HepG2 (cell line): ENCODE measurements around the gene ST3GAL5. TPM values are rescaled to one million over a fixed set of nuclear protein-coding genes. Genes with fewer than 3 reads are reported as not detected.

Experiments
- ATAC-seq: fragments of 200-7000 bp; cut with Tn5 transposase; 3 replicates; pipeline ENCODE4 v1.9.1; 2020; ENCODE audit warnings: mild to moderate bottlenecking, moderate library complexity
- BruUV-seq: library from RNA; stranded (reverse); fragments of 400-500 nt; replicated peaks from 2 replicates; lab custom pipeline; 2021; lab: Mats Ljungman, UMichigan
- CTCF ChIA-PET: fragments of 300-600 bp; formaldehyde crosslinking; extraction: SDS; loops from one replicate; lab custom pipeline; 2021; ENCODE audit warnings: low total read pairs, inconsistent platforms, low intra/inter-chr PET ratio; lab: Yijun Ruan, JAX
- POLR2A ChIA-PET: fragments of 350-600 bp; sonication (Branson Sonifier 250); formaldehyde crosslinking; loops from one replicate; lab custom pipeline; 2020; ENCODE audit warnings: antibody characterized with exemption, inconsistent platforms; lab: Yijun Ruan, JAX
- DNase-seq: peaks from one replicate; pipeline ENCODE4 v3.0.0-alpha.2; 2015; ENCODE audit warnings: low spot score
- FAIRE-seq: peaks from 3 replicates; lab custom pipeline; 2011; peaks lifted over from hg19 to GRCh38; lab: Jason Lieb, UNC
- H2AFZ ChIP-seq: one replicate; pipeline ENCODE4 v1.6.1; 2011; ENCODE audit warnings: low read length, inconsistent platforms
- H3K27ac ChIP-seq: fragments of 300-600 bp; 3 replicates; pipeline ENCODE4 v1.8.0; 2011; ENCODE audit warnings: mixed run types, mild to moderate bottlenecking, mixed read lengths, low read length, inconsistent platforms; ENCODE audit not compliant: insufficient read depth; ENCODE audit errors: extremely low read length
- H3K27me3 ChIP-seq, 2 experiments: fragments of 200-600 bp in 1 of 2; 2 replicates in 1 of 2; 3 replicates in 1 of 2; pipeline versions ENCODE4 v1.6.0 to v1.8.0; 2011; ENCODE audit warnings: low read length in 2 of 2, mild to moderate bottlenecking in 2 of 2, moderate library complexity in 2 of 2, inconsistent platforms in 1 of 2; ENCODE audit not compliant: insufficient read depth in 2 of 2, control insufficient read depth in 1 of 2
- H3K36me3 ChIP-seq, 2 experiments: fragments of 200-600 bp in 1 of 2; replicated peaks in 1 of 2; 2 replicates in 1 of 2; 3 replicates in 1 of 2; pipeline versions ENCODE4 v1.5.1 to v1.8.0; 2011; ENCODE audit warnings: low read length in 2 of 2, inconsistent platforms in 1 of 2; ENCODE audit not compliant: insufficient read depth in 2 of 2, control insufficient read depth in 1 of 2
- H3K4me1 ChIP-seq: 2 replicates; pipeline ENCODE4 v1.5.1; 2012; ENCODE audit warnings: low read length, inconsistent platforms; ENCODE audit not compliant: insufficient read depth
- H3K4me2 ChIP-seq: 2 replicates; pipeline ENCODE4 v1.6.0; 2011; ENCODE audit warnings: low read depth, low read length, inconsistent platforms
- H3K4me3 ChIP-seq, 3 experiments: fragments of 200-600 bp in 1 of 3; sonication (generic), shearing (Covaris generic) in 1 of 3; replicated peaks in 1 of 3; 2 replicates each; pipeline ENCODE4 v1.5.1; 2011 to 2016; ENCODE audit warnings: low read length in 3 of 3, inconsistent platforms in 2 of 3, low read depth in 2 of 3, mild to moderate bottlenecking in 2 of 3, control low read depth in 1 of 3, mixed read lengths in 1 of 3; ENCODE audit not compliant: insufficient read depth in 1 of 3
- H3K79me2 ChIP-seq: one replicate; pipeline ENCODE4 v1.6.1; 2011; ENCODE audit warnings: low read length, inconsistent platforms; ENCODE audit not compliant: insufficient read depth
- H3K9ac ChIP-seq: 2 replicates; pipeline ENCODE4 v1.6.0; 2011; ENCODE audit warnings: mild to moderate bottlenecking, low read depth, low read length, inconsistent platforms; ENCODE audit not compliant: insufficient read depth
- H3K9me3 ChIP-seq: 2 replicates; pipeline ENCODE4 v1.5.1; 2012; ENCODE audit warnings: mild to moderate bottlenecking, low read length
- H4K20me1 ChIP-seq: 2 replicates; pipeline ENCODE4 v1.6.0; 2011; ENCODE audit warnings: inconsistent platforms, mild to moderate bottlenecking, low read length, moderate library complexity; ENCODE audit not compliant: insufficient read depth
- FLYWCH1 ChIP-seq: sonication (generic); formaldehyde crosslinking; IDR thresholded peaks from 2 replicates; pipeline ENCODE4 v1.8.1; 2023; ENCODE audit warnings: mild to moderate bottlenecking, missing genetic modification reagents
- KLF6 ChIP-seq: IDR thresholded peaks from 2 replicates; pipeline ENCODE4 v1.8.0; 2016; ENCODE audit warnings: missing biosample characterization, missing genetic modification reagents
- NR1H2 ChIP-seq: sonication (generic); formaldehyde crosslinking; IDR thresholded peaks from 2 replicates; pipeline ENCODE4 v1.8.1; 2022; ENCODE audit warnings: low read depth, missing genetic modification reagents, borderline replicate concordance
- POGK ChIP-seq: sonication (generic); formaldehyde crosslinking; conservative IDR thresholded peaks from 2 replicates; pipeline ENCODE4 v1.8.0; 2022; ENCODE audit warnings: mild to moderate bottlenecking, moderate library complexity, missing genetic modification reagents
- RFX1 ChIP-seq: fragments of 450-650 bp; IDR thresholded peaks from 2 replicates; pipeline ENCODE4 v1.6.1; 2017
- ZFP91 ChIP-seq: sonication (generic); formaldehyde crosslinking; IDR thresholded peaks from 2 replicates; pipeline ENCODE4 v1.9.0; 2022; ENCODE audit warnings: missing genetic modification reagents, mild to moderate bottlenecking, borderline replicate concordance
- ZMYM2 ChIP-seq: sonication (generic); formaldehyde crosslinking; IDR thresholded peaks from 2 replicates; pipeline ENCODE4 v1.8.0; 2022; ENCODE audit warnings: mild to moderate bottlenecking, missing genetic modification reagents
- ZNF256 ChIP-seq: sonication (generic); formaldehyde crosslinking; conservative IDR thresholded peaks from 2 replicates; pipeline ENCODE4 v1.4.0; 2020; ENCODE audit warnings: missing genetic modification reagents
- ZNF674 ChIP-seq: sonication (generic); formaldehyde crosslinking; IDR thresholded peaks from 2 replicates; pipeline ENCODE4 v1.5.0; 2020; ENCODE audit warnings: low read depth, mild to moderate bottlenecking, missing genetic modification reagents
- ZNF879 ChIP-seq: sonication (generic); formaldehyde crosslinking; IDR thresholded peaks from 2 replicates; pipeline ENCODE4 v1.8.1; 2023; ENCODE audit warnings: missing genetic modification reagents
- ZSCAN31 ChIP-seq: sonication (generic); formaldehyde crosslinking; IDR thresholded peaks from 2 replicates; pipeline ENCODE4 v1.5.0; 2020; ENCODE audit warnings: low read depth, mild to moderate bottlenecking, missing genetic modification reagents
- WGBS: methylation state at CpG from one replicate; pipeline ENCODE4 v1.1.6; 2017; ENCODE audit warnings: low lambda C conversion rate; 5-methylcytosine and 5-hydroxymethylcytosine counted together
- in situ Hi-C: cut with HindIII; loops from 2 replicates; pipeline ENCODE4 v1.10.0; 2017; ENCODE audit warnings: low pct_unique_long_range_greater_than_20kb; ENCODE audit not compliant: extremely low pct_ligation_motif_present
- intact Hi-C: fragments of 100-400 bp; cut with micrococcal nuclease; formaldehyde crosslinking; loops from one replicate; pipeline ENCODE4 v1.10.0; 2022; ENCODE audit not compliant: unreplicated experiment
- polyA plus RNA-seq, 8 experiments: library from polyadenylated mRNA; depleted of rRNA in 3 of 8; stranded (reverse) in 7 of 8; unstranded in 1 of 8; fragments of >200 nt; fragmentation: Illumina TruSeq in 4 of 8; extraction: Trizol in 4 of 8; gene quantifications; 2 replicates each; pipeline versions ENCODE4 v1.2.1 to v1.2.3, GENCODE V29; 2011 to 2016; ENCODE audit warnings: low read depth in 4 of 8, missing spikeins in 1 of 8, mixed read lengths in 1 of 8; ENCODE audit not compliant: insufficient read depth in 1 of 8
- total RNA-seq, 5 experiments: library from RNA; depleted of rRNA; stranded (reverse); fragments of >200 nt; fragmentation: Illumina TruSeq; extraction: Trizol; gene quantifications; 2 replicates each; pipeline ENCODE4 v1.2.3, GENCODE V29; 2016; ENCODE audit warnings: low read depth in 1 of 5

ST3GAL5 gene
- total and polyA plus RNA-seq, 2 of the 13 experiments (the other 11 are each of a cell fraction or from before 2014, with no cell fraction given), result 1.3 to 2.0 TPM

GRCh38 chr2:85803704-85804425, 84.9 kb downstream of the ST3GAL5 start:
- ATAC-seq (no peak), FAIRE-seq (peak; percentile 4), DNase-seq (no peak)
- no peaks in the 10 kb centered on the region for H3K27me3 ChIP-seq
- no peak overlapping the region for H3K27ac ChIP-seq
- H3K36me3 ChIP-seq, result no peaks in the 10 kb centered on the region
- no peaks in the 10 kb centered on the region for H4K20me1 ChIP-seq
- H3K4me1 ChIP-seq, result peaks cover 43% of the 10 kb centered on the region
- TF ChIP-seq FLYWCH1 (CRISPR knock-in tag) (no peak), ZNF256 (no peak), ZFP91 (no peak), RFX1 (no peak), ZMYM2 (CRISPR knock-in tag) (no peak), ZSCAN31 (CRISPR knock-in tag) (no peak), KLF6 (CRISPR knock-in tag) (no peak), ZNF879 (CRISPR knock-in tag) (no peak), ZNF674 (no peak), POGK (CRISPR knock-in tag) (no peak), NR1H2 (CRISPR knock-in tag) (no peak)
- BruUV-seq, result no TSS peak
- no peaks in the 10 kb centered on the region for H3K79me2 ChIP-seq
- no peak overlapping the region for H2AFZ ChIP-seq
- H3K4me2 ChIP-seq, result no peak overlapping the region
- in situ Hi-C loops (no loop called here), intact Hi-C loops (no loop called here)
- no peak overlapping the region for H3K9ac ChIP-seq
- no peaks in the 10 kb centered on the region for H3K9me3 ChIP-seq
- WGBS, result 77% methylated on average over 10 of the region's 10 CpGs
- H3K4me3 ChIP-seq, result no peak overlapping the region
- CTCF ChIA-PET, result interaction anchor here (1.0 to 2.9 kb wide), 2 partner anchors 50 to 53 kb away, joined by 3 to 13 read pairs; partner anchors contain the start of gene ATOH8
- POLR2A ChIA-PET, result no interaction called here
